Sigmoid colon (tissue), 4 donors: ENCODE measurements around the gene DMRT3.

Experiments
- CTCF ChIP-seq, 4 experiments: fragments of 450-650 bp in 3 of 4; fragments of 200-600 bp in 1 of 4; IDR thresholded peaks; one replicate each; pipeline ENCODE4 v1.5.1; 2016 to 2019; ENCODE audit warnings: antibody characterized with exemption in 4 of 4, mild to moderate bottlenecking in 3 of 4, moderate library complexity in 2 of 4
- EP300 ChIP-seq, 4 donors: sonication (generic); formaldehyde crosslinking; IDR thresholded peaks; one replicate each; pipeline ENCODE4 v1.6.1; 2017; ENCODE audit warnings: antibody characterized with exemption in 4 of 4
- POLR2A ChIP-seq, 2 donors: fragments of 450-650 bp; IDR thresholded peaks; one replicate each; pipeline ENCODE4 v1.6.1; 2016; ENCODE audit warnings: antibody characterized with exemption in 2 of 2, mild to moderate bottlenecking in 2 of 2, moderate library complexity in 2 of 2

GRCh38 chr9:1005043-1005667 lies 28.7 kb downstream of the DMRT3 start:
- TF ChIP-seq EP300 (IDR thresholded peaks at IDR 0.05) (no peak), CTCF (IDR thresholded peaks at IDR 0.05) (peak in 1 of 4 experiments; percentile 13), POLR2A (IDR thresholded peaks at IDR 0.05) (no peak)
